Measurements from ENCODE around the gene KRABD2.
"Not testable (repeated sequence)": the region's sequence is repeated elsewhere in the genome, so short reads cannot be mapped to it uniquely, and the experiment has no call there.

The KRABD2 gene

DNA sequence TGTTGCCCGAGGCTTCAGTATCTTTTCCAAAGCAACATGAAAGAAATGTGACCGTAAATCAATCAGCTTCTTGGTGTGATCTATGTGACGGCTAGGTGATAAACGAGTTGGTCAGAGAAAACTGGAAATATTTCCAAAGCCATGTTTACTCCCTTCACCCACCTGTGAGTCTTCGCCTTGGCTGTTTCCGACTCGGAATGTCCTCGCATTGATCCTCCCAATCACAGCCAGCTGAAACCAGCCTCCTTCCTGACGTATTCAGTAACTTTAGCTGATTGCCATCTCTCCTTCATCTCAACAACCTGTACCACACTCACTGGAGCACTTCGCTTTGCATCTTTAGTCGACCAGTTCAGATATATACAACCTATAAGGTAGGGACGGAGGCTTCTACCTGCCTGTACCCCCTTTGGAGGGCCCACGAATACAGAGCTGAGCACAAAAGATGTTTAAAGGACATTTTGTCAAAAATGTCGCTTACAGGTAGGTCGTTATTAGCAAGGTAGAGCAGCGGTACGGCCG is 705 bp downstream of the KRABD2 start (continued):
- TF ChIP-seq, protein P1, sequence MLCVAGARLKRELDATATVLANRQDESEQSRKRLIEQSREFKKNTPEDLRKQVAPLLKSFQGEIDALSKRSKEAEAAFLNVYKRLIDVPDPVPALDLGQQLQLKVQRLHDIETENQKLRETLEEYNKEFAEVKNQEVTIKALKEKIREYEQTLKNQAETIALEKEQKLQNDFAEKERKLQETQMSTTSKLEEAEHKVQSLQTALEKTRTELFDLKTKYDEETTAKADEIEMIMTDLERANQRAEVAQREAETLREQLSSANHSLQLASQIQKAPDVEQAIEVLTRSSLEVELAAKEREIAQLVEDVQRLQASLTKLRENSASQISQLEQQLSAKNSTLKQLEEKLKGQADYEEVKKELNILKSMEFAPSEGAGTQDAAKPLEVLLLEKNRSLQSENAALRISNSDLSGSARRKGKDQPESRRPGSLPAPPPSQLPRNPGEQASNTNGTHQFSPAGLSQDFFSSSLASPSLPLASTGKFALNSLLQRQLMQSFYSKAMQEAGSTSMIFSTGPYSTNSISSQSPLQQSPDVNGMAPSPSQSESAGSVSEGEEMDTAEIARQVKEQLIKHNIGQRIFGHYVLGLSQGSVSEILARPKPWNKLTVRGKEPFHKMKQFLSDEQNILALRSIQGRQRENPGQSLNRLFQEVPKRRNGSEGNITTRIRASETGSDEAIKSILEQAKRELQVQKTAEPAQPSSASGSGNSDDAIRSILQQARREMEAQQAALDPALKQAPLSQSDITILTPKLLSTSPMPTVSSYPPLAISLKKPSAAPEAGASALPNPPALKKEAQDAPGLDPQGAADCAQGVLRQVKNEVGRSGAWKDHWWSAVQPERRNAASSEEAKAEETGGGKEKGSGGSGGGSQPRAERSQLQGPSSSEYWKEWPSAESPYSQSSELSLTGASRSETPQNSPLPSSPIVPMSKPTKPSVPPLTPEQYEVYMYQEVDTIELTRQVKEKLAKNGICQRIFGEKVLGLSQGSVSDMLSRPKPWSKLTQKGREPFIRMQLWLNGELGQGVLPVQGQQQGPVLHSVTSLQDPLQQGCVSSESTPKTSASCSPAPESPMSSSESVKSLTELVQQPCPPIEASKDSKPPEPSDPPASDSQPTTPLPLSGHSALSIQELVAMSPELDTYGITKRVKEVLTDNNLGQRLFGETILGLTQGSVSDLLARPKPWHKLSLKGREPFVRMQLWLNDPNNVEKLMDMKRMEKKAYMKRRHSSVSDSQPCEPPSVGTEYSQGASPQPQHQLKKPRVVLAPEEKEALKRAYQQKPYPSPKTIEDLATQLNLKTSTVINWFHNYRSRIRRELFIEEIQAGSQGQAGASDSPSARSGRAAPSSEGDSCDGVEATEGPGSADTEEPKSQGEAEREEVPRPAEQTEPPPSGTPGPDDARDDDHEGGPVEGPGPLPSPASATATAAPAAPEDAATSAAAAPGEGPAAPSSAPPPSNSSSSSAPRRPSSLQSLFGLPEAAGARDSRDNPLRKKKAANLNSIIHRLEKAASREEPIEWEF (IDR thresholded peaks at IDR 0.05; ENCODE audit: insufficient replicate concordance, low read depth, low read length): no peak
- TF ChIP-seq NRF1 (conservative IDR thresholded peaks at IDR 0.05; ENCODE audit: low read depth, low read length): no peak
- TF ChIP-seq GABPA (IDR thresholded peaks at IDR 0.05; ENCODE audit: low read depth): no peak
- TF ChIP-seq, protein P2, sequence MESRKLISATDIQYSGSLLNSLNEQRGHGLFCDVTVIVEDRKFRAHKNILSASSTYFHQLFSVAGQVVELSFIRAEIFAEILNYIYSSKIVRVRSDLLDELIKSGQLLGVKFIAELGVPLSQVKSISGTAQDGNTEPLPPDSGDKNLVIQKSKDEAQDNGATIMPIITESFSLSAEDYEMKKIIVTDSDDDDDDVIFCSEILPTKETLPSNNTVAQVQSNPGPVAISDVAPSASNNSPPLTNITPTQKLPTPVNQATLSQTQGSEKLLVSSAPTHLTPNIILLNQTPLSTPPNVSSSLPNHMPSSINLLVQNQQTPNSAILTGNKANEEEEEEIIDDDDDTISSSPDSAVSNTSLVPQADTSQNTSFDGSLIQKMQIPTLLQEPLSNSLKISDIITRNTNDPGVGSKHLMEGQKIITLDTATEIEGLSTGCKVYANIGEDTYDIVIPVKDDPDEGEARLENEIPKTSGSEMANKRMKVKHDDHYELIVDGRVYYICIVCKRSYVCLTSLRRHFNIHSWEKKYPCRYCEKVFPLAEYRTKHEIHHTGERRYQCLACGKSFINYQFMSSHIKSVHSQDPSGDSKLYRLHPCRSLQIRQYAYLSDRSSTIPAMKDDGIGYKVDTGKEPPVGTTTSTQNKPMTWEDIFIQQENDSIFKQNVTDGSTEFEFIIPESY (IDR thresholded peaks at IDR 0.05): no peak
- no peak for TF ChIP-seq SMAD1 (IDR thresholded peaks at IDR 0.05; ENCODE audit: low read depth, partially characterized antibody)
- TF ChIP-seq BACH1 (IDR thresholded peaks at IDR 0.05; ENCODE audit: borderline replicate concordance): no peak
- TF ChIP-seq, protein P3, sequence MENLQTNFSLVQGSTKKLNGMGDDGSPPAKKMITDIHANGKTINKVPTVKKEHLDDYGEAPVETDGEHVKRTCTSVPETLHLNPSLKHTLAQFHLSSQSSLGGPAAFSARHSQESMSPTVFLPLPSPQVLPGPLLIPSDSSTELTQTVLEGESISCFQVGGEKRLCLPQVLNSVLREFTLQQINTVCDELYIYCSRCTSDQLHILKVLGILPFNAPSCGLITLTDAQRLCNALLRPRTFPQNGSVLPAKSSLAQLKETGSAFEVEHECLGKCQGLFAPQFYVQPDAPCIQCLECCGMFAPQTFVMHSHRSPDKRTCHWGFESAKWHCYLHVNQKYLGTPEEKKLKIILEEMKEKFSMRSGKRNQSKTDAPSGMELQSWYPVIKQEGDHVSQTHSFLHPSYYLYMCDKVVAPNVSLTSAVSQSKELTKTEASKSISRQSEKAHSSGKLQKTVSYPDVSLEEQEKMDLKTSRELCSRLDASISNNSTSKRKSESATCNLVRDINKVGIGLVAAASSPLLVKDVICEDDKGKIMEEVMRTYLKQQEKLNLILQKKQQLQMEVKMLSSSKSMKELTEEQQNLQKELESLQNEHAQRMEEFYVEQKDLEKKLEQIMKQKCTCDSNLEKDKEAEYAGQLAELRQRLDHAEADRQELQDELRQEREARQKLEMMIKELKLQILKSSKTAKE (IDR thresholded peaks at IDR 0.05; ENCODE audit: low read depth, poor library complexity, severe bottlenecking): no peak
- no peak for TF ChIP-seq NFIC (IDR thresholded peaks at IDR 0.05; ENCODE audit: low read depth, low read length)
- no peak for TF ChIP-seq IRF4 (IDR thresholded peaks at IDR 0.05; ENCODE audit: low read depth, low read length)
- no peak for TF ChIP-seq MXI1 (IDR thresholded peaks at IDR 0.05; ENCODE audit: low read depth, low read length)
- no peak for TF ChIP-seq CEBPB (IDR thresholded peaks at IDR 0.05; ENCODE audit: borderline replicate concordance in 1 of 2, low read depth in 2 of 2, low read length in 2 of 2)

- SMC1A ChIA-PET (ENCODE audit: uncharacterized antibody, unreplicated experiment); CTCF ChIA-PET; BruUV-seq (replicated peaks): not testable (repeated sequence)
Measured at GRCh38 chr17:8373856-8374255, 2.6 kb downstream of the KRABD2 start.

More at GRCh38 chr17:8373856-8374255, 2.6 kb downstream of the KRABD2 start:
- H2AFZ ChIP-seq (ENCODE audit: control insufficient read depth, low read depth, low read length); intact Hi-C loops (cut with micrococcal nuclease; ENCODE audit: unreplicated experiment); in situ Hi-C loops (cut with MboI); H3K4me2 ChIP-seq (ENCODE audit: control insufficient read depth, insufficient read depth); ATAC-seq; H3K27me3 ChIP-seq (replicated peaks in 1 of 2; ENCODE audit: control insufficient read depth in 2 of 2, insufficient read depth in 2 of 2, low read length in 1 of 2); H3K4me1 ChIP-seq (ENCODE audit: control insufficient read depth, insufficient read depth, low read length); H3K79me2 ChIP-seq (ENCODE audit: control insufficient read depth, insufficient read depth, low read length); H3K4me3 ChIP-seq; H3K27ac ChIP-seq (ENCODE audit: control insufficient read depth, insufficient read depth); H3K9ac ChIP-seq (ENCODE audit: control insufficient read depth, insufficient read depth, low read length); DNase-seq (ENCODE audit: low read depth, low spot score); H3K9me3 ChIP-seq (replicated peaks; ENCODE audit: control insufficient read depth, insufficient read depth, low read length); POLR2A ChIA-PET; FAIRE-seq; RAD21 ChIA-PET (ENCODE audit: unreplicated experiment); H4K20me1 ChIP-seq (ENCODE audit: control insufficient read depth, insufficient read depth): not testable (repeated sequence)
- 100% methylated on average over 1 of the region's 26 CpGs for WGBS (ENCODE audit: insufficient coverage, insufficient replicate concordance, low lambda C conversion rate, missing lambda C conversion rate)
- peaks cover 5 to 26% of the 10 kb centered on the region in 2 experiments; a peak in 3 of 4 replicates for H3K36me3 ChIP-seq (ENCODE audit: control insufficient read depth in 2 of 2, insufficient read depth in 2 of 2, low read length in 1 of 2)

Measured in GM12878 (cell line).